HCEC 1CT (cell line): ENCODE results near the gene SUN1.

Experiments used
- DNase-seq: peaks from one replicate; pipeline ENCODE4 v3.0.0-alpha.2; 2017

Gene SUN1

DNA sequence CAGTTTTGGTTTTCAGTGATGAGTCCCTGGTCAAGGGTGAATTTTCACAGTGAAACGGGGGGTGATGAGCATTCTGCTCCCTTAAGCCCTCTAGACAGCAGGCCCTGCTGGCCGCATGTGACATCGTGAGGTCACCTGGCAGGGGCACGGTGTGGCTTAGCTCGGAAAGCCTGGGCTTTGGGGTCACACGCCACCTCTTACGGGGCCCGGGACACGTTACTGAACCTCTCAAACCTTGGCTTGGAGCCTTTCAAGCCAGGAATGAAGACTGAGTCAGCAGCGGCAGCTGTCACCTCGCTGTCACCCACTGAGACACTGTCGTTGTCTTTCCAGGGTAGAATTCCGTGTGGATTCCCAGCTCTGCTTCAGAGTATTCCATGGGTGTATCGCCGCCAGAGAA lies 48.2 kb downstream of the SUN1 start:
- no peak for DNase-seq

DNA sequence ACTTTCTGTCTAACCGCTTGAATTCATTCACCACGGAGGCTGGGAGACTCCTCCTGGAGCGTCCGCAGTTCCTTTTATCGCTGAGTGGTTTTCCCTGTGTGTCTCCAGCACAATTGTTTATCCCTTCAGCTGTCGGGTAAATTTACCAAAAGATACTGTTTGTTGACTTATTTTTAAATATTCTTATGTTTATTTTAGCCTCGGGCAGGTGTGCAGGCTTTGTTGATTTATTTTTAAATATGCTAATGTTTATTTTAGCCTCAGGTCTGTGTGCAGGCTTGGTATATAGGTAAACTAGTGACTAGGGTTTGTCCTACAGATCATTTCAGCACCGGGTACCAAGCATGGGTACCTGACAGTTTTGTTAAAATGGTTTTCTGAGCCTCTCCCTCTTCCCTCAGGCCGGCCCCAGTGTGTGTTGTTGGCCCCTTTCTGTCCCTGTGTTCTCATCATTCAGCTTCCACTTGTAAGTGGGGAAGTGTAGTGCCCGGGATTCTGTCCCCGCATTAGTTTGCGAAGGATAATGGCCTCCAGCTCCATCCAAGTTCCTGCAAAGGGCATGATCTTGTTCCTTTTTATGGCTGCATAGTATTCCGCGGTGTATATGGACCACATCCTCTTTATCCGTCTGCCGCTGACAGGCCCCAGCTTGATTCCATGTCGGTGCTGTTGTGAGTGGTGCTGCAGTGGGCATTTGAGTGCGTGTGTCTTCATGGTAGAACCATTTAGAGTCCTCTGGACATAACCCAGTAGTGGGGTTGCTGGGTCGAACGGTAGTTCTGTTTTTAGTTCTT lies 49.4 kb downstream of the SUN1 start:
- DNase-seq: no peak

DNA sequence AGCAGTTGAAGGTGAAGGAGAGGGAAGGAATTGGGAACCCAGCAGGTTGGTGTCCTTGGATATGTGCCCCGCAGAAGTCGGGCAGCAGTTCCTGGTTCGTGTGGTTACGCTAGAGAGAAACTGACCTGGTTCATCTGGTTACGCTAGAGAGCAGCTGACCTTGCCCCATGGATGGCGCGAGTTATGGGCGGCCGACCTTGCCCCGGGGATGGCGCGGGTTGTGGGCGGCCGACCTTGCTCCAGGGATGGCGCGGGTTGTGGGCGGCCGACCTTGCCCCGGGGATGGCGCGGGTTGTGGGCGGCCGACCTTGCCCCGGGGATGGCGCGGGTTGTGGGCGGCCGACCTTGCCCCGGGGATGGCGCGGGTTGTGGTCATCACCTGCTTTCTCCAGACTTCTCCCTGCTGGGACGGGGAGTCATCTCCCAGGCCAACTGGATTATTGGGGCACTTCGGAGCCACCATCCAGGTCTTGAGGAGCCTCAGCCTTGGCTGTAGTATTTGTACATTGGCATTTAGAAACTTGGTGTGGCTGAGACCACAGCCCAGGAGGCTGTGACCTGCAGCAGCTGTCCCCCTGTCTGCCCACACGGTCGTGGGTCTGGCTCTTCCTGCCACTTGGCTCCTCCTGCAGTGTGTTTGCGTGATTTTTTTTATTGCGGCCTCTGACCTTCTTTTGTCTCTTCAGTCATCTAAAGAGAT lies 50.2 kb downstream of the SUN1 start:
- no peak for DNase-seq

DNA sequence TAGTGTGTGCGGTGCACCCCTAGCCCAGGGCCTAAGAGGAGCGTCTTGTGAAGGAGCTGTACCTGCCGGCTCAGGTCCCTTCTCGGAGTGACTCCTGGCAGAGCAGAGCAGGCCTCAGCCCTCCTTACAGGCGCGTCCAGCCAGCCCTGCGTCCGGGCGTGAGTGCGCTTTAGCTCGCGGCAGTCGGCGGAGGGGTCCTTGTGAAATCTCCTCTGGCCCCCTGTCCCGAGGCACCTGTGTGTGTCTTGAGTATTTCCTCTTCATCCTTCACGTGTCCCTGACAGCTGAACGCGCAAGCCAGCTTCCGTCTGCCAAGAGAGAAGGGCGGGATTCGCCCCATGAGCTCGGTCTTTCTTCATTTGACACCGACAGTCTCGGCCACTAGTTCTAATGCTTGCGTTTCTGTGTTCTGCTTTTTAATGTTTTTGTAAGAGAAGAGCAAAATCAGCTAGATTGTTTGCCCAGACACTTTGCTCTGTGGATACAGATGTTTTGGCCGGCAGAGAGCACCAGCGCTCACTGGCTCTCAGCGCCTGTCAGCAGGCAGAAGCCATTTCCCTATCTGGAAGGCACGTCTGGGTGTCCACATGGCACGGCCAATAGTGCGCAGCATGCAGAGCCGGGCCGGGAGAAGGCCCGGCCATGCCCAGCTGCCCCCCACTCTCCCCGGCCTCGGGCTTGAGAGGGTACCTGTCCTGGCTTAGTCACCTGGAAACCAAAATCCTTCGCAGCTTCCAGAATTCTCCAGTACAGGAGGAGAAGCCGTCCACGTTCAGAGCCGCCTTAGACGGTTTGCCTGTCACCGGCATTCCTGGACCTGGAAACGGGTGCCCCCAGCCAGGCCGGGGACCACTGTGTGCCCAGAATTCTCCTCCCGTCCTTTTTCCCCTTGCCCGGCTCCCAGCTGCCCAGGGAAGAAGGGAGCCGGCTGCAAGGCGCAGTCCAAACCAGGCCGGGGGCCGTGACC lies 51.1 kb downstream of the SUN1 start:
- no peak for DNase-seq

DNA sequence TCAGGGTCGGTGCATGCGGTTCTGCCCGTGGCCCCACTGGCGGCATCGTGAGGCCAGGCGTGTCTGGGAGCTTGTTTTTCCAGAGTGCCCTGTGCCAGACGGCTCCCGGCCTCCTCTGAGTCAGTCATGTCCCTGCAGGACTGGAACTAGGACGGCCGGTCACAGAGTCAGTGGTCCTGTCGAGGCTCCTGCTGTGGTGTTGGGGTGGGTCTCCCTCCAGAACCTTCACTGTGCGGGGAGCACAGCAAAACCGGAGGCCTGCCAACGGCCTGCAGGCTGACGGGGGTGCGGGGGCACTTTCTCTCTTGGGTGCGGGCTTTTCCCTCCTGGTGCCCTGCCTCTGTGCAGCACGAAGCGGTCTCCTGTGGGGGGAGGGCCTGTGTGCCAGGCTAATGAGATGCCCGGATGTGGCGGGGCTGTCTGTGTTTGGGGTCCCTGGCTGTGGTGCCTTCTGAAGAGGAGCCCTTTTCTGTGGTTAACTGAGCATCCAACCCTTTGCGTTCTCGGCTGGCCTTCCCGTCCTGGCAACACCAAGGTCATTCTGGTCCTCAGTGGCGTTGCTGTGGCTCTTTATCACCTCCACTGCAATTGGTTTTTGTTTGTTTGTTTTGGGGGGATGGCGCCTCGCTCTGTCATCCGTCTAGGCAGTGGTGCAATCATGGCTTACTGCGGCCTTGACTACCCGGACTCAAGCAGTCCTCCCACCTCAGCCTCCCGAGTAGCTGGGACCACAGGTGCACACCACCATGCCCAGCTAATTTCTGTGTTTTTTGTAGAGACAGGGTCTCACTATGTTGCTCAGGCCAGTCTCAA lies 52.1 kb downstream of the SUN1 start:
- DNase-seq: no peak

DNA sequence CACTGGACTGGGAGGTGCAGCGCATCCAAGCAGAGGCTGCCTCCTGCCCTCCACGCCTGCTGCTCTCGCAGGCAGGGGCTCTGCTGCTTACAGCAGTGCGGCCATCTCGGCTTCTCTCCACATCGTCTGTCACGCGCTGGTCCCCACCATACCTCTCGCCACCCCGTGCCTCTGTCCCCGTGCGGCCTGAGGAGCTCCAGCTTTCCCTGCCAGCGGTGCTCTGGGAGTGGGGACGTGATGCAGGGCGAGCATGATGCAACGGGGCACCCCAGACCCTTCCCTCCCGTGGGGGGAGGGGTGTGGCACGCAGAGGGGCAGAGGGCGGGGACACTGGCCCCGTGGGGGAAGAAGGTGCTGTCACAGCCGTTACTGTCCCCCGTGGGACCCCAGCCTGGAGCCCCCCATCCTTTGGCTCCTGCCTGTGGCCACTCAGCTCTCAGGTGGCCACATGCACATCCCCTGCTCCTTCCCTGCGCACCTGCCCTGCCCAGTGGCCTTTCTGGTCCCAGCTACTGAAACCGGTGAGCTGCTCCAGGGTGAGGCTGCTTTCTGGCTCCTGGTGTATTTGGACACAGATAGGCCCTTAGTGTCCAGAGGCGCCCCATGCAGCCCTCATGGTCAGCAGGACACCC lies 53.1 kb downstream of the SUN1 start:
- DNase-seq: no peak

DNA sequence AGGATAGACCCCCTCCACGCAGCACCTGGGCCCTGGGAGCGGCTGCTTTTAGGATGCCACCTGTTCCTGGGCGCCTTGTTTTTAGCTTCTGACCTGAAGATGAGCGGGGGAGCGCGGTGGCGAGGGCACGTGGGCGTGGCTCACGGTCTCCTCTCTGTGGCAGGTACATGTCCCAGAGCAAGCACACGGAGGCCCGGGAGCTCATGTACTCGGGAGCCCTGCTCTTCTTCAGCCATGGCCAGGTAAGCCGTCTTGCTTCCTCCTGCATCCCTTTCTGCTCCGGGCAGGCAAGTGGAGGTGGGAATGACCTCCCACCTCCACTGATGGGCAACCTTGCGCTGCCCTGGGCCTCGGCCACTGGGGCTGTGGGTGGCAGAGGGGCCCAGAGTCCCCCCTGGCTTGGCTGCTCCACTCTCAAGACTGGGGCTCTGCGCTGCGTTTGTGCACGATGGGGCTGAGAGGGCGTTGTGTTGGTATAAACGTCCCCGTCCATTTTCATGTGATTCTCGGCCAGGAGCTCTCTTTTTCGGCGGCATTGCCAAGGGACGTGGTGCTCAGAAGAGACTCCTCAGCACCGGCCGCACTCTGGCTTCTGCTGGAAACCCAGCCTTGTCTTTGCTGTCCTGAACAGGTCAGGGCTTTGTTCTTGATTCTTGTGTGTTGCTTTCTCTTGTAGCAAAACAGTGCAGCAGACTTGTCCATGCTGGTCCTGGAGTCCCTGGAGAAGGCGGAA lies 53.8 kb downstream of the SUN1 start:
- no peak for DNase-seq

DNA sequence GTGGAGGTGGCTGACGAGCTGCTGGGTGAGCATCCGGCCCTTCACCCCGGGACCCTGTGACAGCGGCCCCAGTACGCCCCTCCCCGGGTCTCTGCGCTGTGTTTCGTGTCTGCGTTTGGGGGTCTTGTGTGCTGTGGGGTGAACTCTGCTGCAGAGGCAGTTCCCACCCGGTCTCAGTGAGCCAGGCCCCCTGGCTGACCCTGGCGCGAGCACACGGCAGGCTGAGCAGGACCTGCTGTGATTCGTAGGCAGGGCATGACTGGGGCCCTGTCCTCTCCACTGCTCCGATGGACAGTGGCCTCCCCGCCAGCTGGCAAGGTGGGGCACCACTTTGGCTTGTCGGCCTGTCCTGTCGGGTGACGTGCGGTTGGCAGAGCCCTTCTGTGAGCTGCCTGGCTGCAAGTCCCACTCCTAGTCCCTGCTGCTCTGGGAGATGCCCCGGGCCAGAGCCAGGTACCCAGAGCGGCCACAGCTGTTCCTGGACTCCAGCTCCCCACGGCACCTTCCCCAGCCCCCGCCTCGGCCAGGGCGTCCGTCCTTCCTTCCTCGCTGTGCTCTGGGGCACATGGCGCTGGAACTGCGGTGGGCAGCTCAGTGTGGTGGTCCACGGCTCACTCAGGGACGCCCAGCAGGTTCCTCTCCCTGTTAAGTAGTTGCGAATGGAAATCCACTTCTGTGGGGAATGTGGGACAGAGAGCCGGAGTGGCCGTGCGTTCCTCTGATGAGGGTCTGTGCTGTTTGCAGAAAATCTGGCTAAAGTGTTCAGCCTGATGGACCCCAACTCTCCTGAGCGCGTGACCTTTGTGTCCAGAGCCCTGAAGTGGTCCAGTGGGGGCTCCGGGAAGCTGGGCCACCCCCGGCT lies 54.6 kb downstream of the SUN1 start:
- no peak for DNase-seq

DNA sequence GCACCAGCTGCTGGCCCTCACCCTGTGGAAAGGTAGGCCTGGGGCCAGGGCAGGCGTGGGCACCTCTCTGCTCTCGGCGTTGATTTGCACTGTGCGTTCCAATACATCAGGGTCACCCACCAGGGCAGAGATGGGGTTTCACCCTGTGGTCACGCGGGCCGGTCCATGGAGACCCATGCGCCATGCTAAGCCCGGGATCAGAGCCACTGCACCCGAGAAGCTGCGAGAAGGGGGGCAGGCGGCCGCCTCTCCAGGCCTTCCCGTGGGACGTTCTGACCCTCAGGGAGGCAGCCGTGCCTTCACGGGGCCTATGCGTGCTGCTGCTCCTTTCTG lies 55.2 kb downstream of the SUN1 start:
- no peak for DNase-seq

DNA sequence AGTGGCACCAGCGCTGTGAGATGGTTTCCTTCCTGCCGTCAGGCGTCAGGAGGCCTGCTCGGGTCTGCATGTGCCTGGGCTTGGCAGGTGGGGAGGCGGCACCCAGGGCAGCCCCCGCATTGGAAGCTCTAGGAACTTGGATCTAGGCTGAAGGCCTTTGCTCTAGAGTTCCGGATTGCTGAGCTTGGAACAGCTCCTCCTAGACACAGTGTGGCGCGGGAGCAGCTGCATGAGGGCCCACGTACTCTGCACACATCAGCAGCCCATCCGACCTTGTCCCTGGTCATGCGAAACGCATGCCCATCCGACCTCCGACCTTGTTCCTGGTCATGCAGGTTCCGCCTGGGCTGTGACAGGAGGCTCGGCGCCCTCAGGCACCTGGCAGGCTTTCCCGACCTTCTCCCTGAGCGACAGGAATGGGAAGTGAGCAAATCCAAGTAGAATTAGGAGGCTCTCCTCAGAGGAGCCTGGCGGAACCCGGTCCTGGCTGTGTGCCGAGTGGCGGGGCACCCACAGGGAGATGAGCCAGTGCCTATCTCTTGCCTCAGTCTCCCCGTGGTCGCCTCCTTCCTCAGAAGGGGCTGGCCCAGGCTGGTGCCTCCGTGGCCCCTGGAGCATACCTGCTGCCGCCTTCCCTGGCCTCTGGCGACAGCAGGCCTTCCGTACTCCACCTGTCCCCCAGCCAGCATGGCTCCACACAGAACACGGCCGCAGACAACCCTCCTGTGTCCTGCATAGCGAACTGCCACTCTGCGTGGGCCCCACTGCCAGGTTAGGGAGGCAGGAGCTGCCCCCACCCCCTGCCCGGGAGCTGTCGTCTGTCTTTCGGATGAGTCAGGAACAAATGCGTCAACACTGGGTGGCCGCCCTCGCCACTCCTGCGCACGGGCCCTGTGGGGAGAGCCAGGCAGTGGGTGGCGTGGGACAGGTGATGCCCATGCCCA lies 56.1 kb downstream of the SUN1 start:
- no peak for DNase-seq

DNA sequence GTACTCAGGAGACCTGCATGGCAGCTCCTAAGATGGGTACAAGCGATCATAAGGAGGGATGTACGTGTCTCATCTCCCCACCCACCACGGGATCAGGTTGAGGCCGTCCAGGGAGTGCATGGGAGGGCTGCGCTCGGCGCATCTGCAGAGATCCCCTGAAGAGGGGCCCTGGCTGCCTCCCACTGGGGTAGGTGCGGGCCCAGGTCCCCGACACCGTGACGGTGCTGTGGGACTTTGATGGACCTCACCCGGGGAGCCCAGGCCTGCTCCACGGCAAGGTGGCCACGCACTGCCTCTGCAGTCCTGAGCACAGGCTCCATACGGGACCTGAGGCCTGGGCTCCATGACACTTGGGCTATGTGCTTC lies 56.7 kb downstream of the SUN1 start:
- DNase-seq: no peak

DNA sequence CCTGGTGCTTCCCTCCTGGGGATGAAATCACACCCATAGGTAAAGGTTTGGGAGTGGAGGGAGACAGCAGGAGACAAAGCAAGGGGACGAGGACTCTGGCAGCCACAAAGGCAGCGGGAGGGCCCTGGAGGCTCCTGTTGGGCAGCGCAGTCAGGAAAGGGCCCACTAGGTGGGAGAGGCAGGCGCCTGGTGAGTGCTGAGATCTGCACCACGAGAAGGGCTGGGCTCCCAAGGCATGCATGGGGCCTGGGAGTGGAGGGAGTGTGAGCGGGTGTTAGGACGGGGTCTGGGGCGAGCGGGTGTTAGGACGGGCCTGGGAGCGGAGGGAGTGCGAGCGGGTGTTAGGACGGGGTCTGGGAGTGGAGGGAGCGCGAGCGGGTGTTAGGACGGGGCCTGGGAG lies 57.1 kb downstream of the SUN1 start:
- DNase-seq: no peak

DNA sequence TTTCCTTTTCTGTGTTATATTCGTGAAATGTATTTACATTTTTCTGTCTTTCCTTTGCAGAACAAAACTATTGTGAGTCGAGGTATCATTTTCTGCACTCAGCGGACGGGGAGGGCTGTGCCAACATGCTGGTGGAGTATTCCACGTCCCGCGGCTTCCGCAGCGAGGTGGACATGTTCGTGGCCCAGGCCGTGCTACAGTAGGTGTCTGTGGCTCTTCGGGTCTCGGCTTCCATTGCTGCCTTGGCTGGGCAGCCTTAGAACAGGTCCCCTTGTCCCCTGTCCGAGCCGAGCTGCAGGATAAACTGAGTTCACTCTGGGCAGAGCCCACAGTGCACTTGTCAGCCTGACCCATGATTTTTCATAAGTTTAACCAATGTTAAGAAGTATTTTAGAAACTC lies 58.6 kb downstream of the SUN1 start:
- no peak for DNase-seq

DNA sequence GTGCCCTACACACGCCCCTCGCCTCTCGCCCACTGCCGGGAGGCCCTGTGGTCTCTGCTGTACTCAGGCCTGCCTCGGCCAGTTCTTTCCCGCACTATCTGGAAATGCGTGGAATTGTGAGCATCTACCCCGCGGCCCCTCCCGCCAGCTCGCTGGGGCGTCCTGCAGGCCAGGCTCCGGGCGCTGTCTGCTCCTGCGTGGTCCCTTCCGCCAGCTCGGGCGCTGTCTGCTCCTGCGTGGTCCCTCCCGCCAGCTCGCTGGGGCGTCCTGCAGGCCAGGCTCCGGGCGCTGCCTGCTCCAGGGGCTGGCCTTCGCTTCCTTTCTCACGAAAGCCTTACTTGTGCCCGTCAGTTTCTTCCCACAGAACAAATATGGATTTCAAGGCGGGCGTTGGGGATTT lies 59.0 kb downstream of the SUN1 start:
- no peak for DNase-seq

DNA sequence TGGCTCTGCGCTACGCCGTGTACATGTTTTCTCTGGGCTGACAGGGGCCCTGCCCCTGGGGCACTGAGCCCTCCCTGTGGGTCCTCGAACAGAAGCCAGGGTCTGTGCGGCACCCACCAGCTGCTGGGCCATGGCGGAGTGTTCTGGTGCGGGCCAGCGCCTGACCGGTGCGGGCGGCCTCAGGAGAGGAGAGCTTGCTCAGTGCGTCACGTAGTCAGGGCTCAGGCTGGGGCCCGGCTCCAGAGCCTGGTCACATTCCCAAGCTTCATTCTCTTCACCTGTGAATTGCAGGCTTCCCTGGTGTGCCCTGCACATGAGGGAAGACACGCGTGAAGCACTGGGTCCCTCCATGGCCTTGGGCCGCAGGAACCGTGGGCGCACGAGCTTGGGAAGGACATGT lies 59.5 kb downstream of the SUN1 start:
- DNase-seq: no peak

DNA sequence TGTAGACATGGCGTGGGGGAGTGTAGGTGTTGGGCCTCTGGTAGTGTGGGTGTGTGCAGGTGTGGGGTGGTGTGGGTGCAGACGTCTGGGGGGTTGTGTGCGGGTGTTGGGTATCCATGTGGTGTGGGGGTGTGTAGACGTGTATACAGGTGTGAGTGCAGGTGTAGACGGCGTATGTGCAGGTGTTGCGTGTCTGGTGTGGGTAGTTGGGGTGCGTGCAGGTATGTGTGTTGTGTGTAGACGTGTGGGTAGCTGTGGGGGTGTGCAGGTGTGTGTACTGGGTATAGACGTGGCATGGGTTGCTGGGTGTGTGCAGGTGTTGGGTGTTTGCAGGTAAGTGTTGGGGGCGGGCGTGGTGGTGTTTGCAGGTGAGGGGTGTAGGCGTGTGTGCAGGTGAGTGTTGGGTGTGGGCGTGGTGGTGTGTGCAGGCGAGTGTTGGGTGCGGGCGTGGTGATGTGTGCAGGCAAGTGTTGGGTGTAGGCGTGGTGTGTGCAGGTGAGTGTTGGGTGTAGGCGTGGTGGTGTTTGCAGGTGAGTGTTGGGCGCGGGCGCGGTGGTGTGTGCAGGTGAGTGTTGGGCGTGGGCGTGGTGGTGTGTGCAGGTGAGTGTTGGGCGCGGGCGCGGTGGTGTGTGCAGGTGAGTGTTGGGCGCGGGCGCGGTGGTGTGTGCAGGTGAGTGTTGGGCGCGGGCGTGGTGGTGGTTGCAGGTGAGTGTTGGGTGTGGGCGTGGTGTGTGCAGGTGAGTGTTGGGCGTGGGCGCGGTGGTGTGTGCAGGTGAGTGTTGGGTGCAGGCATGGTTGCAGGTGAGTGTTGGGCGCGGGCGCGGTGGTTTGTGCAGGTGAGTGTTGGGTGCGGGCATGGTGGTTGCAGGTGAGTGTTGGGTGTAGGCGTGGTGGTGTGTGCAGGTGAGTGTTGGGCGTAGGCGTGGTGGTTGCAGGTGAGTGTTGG lies 60.6 kb downstream of the SUN1 start:
- DNase-seq: no peak

DNA sequence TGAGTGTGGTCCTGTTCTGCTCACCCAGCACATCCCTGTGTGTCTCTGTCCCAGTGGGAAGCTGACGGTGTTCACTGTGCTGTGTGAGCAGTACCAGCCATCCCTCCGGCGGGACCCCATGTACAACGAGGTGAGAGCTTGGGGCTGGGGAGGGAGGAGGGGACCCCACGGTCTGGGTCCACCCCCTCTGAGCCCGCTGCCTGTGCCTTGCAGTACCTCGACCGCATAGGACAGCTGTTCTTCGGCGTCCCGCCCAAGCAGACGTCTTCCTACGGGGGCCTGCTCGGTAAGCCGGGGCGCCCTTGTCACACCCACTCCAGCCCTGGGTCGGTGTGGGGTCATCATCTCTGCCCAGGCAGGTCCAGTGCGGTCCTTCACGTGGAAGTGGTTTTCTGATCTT lies 61.4 kb downstream of the SUN1 start:
- DNase-seq: no peak

DNA sequence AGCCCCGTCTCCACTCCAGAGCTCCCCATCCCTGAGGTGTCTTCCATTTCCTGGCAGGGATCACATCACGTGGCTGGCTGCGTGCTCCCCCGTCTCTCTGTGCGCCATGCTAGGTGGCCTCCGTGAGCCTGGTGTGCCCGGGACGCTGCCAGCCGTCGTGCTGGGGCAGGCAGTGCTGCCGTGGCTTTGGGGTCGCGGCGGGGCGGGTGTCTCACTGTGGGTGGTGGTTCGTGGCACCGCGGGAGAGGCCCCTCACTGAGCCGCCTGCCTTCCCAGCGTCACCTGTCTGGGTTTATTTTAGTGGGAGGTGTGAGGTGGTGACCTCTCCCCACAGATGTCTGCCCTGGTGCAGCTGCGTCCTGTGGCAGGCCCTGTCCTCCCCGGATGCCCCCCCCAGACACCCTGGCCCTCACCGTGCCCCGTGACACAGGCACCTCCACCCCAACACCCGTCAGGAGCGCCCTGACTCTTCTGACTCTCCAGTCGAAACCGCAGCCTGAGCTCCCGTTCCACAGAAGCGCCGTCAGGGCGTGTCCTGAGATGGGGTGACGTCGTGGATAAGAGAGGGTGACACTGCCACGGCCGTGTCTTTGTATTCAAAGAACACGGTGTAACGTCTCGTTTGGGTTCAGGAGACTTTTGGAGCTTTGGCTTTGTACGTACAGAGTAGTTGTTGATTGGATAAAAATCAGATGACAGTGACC lies 62.0 kb downstream of the SUN1 start:
- DNase-seq: no peak
